Measurements from ENCODE around the gene ABI3. TPM values are rescaled to one million over a fixed set of nuclear protein-coding genes. Genes with fewer than 3 reads are reported as not detected.
A peak's percentile ranks its signal among the peaks of the same experiment; 100 is the strongest.

Gene ABI3
- total and polyA plus RNA-seq, 9 of the 15 experiments (the other 6 are each of a cell fraction or from before 2014, with no cell fraction given): not detected

GRCh38 chr17:49241692-49242397 lies 31.3 kb downstream of the ABI3 start (continued):
- TF ChIP-seq SNAPC5 (CRISPR knock-in tag; IDR thresholded peaks at IDR 0.05) (no peak), TBP (optimal IDR thresholded peaks at IDR 0.05; ENCODE audit: low read depth, low read length) (no peak), CREB1 (IDR thresholded peaks at IDR 0.05) (no peak), CREB1 (CRISPR knock-in tag; IDR thresholded peaks at IDR 0.05) (no peak), FOXO4 (CRISPR knock-in tag; IDR thresholded peaks at IDR 0.05) (no peak), NFIX (CRISPR knock-in tag; IDR thresholded peaks at IDR 0.05; ENCODE audit: low read depth) (no peak), E2F6 (IDR thresholded peaks at IDR 0.05; ENCODE audit: borderline replicate concordance in 1 of 2, extremely low read depth in 1 of 2, insufficient read depth in 1 of 2, insufficient read length in 1 of 2, low read depth in 1 of 2, low read length in 1 of 2, poor library complexity in 1 of 2, severe bottlenecking in 1 of 2) (no peak), ID3 (CRISPR knock-in tag; IDR thresholded peaks at IDR 0.05) (no peak), ID3 (tag; IDR thresholded peaks at IDR 0.05) (no peak), MTA1 (IDR thresholded peaks at IDR 0.05; ENCODE audit: borderline replicate concordance) (peak; percentile 57; the same call in 1 of the 2 replicates), TCF7L2 (IDR thresholded peaks at IDR 0.05; ENCODE audit: low read depth, low read length) (no peak), ZKSCAN1 (IDR thresholded peaks at IDR 0.05; ENCODE audit: low read depth, low read length) (no peak), TFAM (CRISPR knock-in tag; conservative IDR thresholded peaks at IDR 0.05) (no peak), PYGO2 (tag; IDR thresholded peaks at IDR 0.05) (0 out of 2 replicates have a peak, but pooled peaks have one; percentile 32), PTTG1 (tag; IDR thresholded peaks at IDR 0.05; ENCODE audit: low read depth) (no peak), MXD1 (CRISPR knock-in tag; IDR thresholded peaks at IDR 0.05; ENCODE audit: borderline replicate concordance, poor library complexity, severe bottlenecking) (no peak), PHB (CRISPR knock-in tag; IDR thresholded peaks at IDR 0.05) (no peak), TAF9B (IDR thresholded peaks at IDR 0.05; ENCODE audit: partially characterized antibody) (no peak), ASH1L (IDR thresholded peaks at IDR 0.05; ENCODE audit: borderline replicate concordance, low read depth, partially characterized antibody) (no peak), TRIM25 (IDR thresholded peaks at IDR 0.05; ENCODE audit: borderline replicate concordance) (no peak), HNRNPL (IDR thresholded peaks at IDR 0.05; ENCODE audit: low read depth, low read length) (no peak), KLF6 (CRISPR knock-in tag; IDR thresholded peaks at IDR 0.05; ENCODE audit: borderline replicate concordance) (no peak), SMARCE1 (IDR thresholded peaks at IDR 0.05) (0 out of 2 replicates have a peak, but pooled peaks have one; percentile 34)

All from K562 (cell line).